ENCODE data around the gene RFX1. TPM values are rescaled to one million over a fixed set of nuclear protein-coding genes. Genes with fewer than 3 reads are reported as not detected.

RFX1 gene
- polyA plus RNA-seq, 1 donor (not counting 4 experiments of a cell fraction or from before 2014, with no cell fraction given), result 0.45 TPM

- no peak overlapping the region for H2AFZ ChIP-seq (ENCODE audit: control insufficient read depth, low read length)
- no peaks in the 10 kb centered on the region for H3K27me3 ChIP-seq (ENCODE audit: control insufficient read depth, extremely low read depth, insufficient read depth, low read length)
- no peaks in the 10 kb centered on the region for H3K9me1 ChIP-seq (ENCODE audit: control insufficient read depth, extremely low read depth, insufficient read depth, low read length)
- H3K36me3 ChIP-seq (ENCODE audit: control insufficient read depth in 2 of 2, extremely low read depth in 1 of 2, insufficient read depth in 2 of 2, low read length in 2 of 2), result peaks cover 7 to 14% of the 10 kb centered on the region in 2 experiments
- H3K27ac ChIP-seq (ENCODE audit: control insufficient read depth, insufficient read depth, low read length), result no peak overlapping the region
- DNase-seq (ENCODE audit: low read depth, low spot score) (no peak), FAIRE-seq (no peak)
- no peak overlapping the region for H3K9ac ChIP-seq (ENCODE audit: control insufficient read depth, extremely low read depth, insufficient read depth, low read length)
- dilution Hi-C loops (cut with MboI; ENCODE audit: extremely low pct_ligation_motif_present, low sequenced_read_pairs), result no loop called here
- H4K20me1 ChIP-seq (ENCODE audit: control insufficient read depth, extremely low read depth, insufficient read depth, low read length), result no peaks in the 10 kb centered on the region
- H3K4me1 ChIP-seq (ENCODE audit: control insufficient read depth, extremely low read depth, insufficient read depth, low read length), result no peaks in the 10 kb centered on the region
- TF ChIP-seq CTCF (optimal IDR thresholded peaks at IDR 0.05 in 1 of 3, IDR thresholded peaks at IDR 0.05 in 1 of 3, conservative IDR thresholded peaks at IDR 0.05 in 1 of 3; ENCODE audit: extremely low read depth in 1 of 3, insufficient read depth in 2 of 3, low read length in 3 of 3), result no peak
- TF ChIP-seq EZH2 (IDR thresholded peaks at IDR 0.05; ENCODE audit: low read length), result no peak
- no peaks in the 10 kb centered on the region for H3K79me2 ChIP-seq (ENCODE audit: control insufficient read depth, insufficient read depth, low read length)
- H3K4me3 ChIP-seq (ENCODE audit: control insufficient read depth in 2 of 3, extremely low read depth in 1 of 3, insufficient read depth in 2 of 3, low read depth in 1 of 3, low read length in 3 of 3), result no peak overlapping the region
- H3K4me2 ChIP-seq (ENCODE audit: control insufficient read depth, extremely low read depth, insufficient read depth, low read depth, low read length), result no peak overlapping the region
- no peaks in the 10 kb centered on the region for H3K9me3 ChIP-seq (ENCODE audit: control insufficient read depth, low read depth, low read length)
These were observed 40.0 kb downstream of the RFX1 start for GRCh38 chr19:13965926-13966683.

- Histone ChIP-seq H3K36me3 (ENCODE audit: control insufficient read depth in 2 of 2, extremely low read depth in 1 of 2, insufficient read depth in 2 of 2, low read length in 2 of 2) (peaks cover 10 to 18% of the 10 kb centered on the region in 2 experiments), H3K9me3 (ENCODE audit: control insufficient read depth, low read depth, low read length) (no peaks in the 10 kb centered on the region), H3K4me2 (ENCODE audit: control insufficient read depth, extremely low read depth, insufficient read depth, low read depth, low read length) (no peak overlapping the region), H3K9ac (ENCODE audit: control insufficient read depth, extremely low read depth, insufficient read depth, low read length) (no peak overlapping the region), H3K79me2 (ENCODE audit: control insufficient read depth, insufficient read depth, low read length) (no peaks in the 10 kb centered on the region), H3K27ac (ENCODE audit: control insufficient read depth, insufficient read depth, low read length) (no peak overlapping the region), H3K4me3 (ENCODE audit: control insufficient read depth in 2 of 3, extremely low read depth in 1 of 3, insufficient read depth in 2 of 3, low read depth in 1 of 3, low read length in 3 of 3) (no peak overlapping the region), H4K20me1 (ENCODE audit: control insufficient read depth, extremely low read depth, insufficient read depth, low read length) (no peaks in the 10 kb centered on the region), H3K9me1 (ENCODE audit: control insufficient read depth, extremely low read depth, insufficient read depth, low read length) (no peaks in the 10 kb centered on the region), H2AFZ (ENCODE audit: control insufficient read depth, low read length) (no peak overlapping the region), H3K27me3 (ENCODE audit: control insufficient read depth, extremely low read depth, insufficient read depth, low read length) (no peaks in the 10 kb centered on the region), H3K4me1 (ENCODE audit: control insufficient read depth, extremely low read depth, insufficient read depth, low read length) (no peaks in the 10 kb centered on the region)
- FAIRE-seq (no peak), DNase-seq (ENCODE audit: low read depth, low spot score) (no peak)
- dilution Hi-C loops (cut with MboI; ENCODE audit: extremely low pct_ligation_motif_present, low sequenced_read_pairs), result no loop called here
- TF ChIP-seq CTCF (optimal IDR thresholded peaks at IDR 0.05 in 1 of 3, IDR thresholded peaks at IDR 0.05 in 1 of 3, conservative IDR thresholded peaks at IDR 0.05 in 1 of 3; ENCODE audit: extremely low read depth in 1 of 3, insufficient read depth in 2 of 3, low read length in 3 of 3) (no peak), EZH2 (IDR thresholded peaks at IDR 0.05; ENCODE audit: low read length) (no peak)
These were observed 40.7 kb downstream of the RFX1 start for GRCh38 chr19:13965377-13965896.
